GM18505 (cell line): Measurements from ENCODE around the gene DHDH.
"Not testable (repeated sequence)": the region's sequence is repeated elsewhere in the genome, so short reads cannot be mapped to it uniquely, and the experiment has no call there.

ENCODE experiments used
- ATAC-seq: cut with Tn5 transposase; IDR thresholded peaks from one replicate; pipeline ENCODE4 v1.9.1; 2021; ENCODE audit not compliant: unreplicated experiment
- POLR2A ChIP-seq: IDR thresholded peaks from 4 replicates; pipeline ENCODE4 v1.6.1; 2011; ENCODE audit warnings: borderline replicate concordance; ENCODE audit not compliant: insufficient read depth, insufficient read length; ENCODE audit errors: extremely low read depth

Gene DHDH

DNA sequence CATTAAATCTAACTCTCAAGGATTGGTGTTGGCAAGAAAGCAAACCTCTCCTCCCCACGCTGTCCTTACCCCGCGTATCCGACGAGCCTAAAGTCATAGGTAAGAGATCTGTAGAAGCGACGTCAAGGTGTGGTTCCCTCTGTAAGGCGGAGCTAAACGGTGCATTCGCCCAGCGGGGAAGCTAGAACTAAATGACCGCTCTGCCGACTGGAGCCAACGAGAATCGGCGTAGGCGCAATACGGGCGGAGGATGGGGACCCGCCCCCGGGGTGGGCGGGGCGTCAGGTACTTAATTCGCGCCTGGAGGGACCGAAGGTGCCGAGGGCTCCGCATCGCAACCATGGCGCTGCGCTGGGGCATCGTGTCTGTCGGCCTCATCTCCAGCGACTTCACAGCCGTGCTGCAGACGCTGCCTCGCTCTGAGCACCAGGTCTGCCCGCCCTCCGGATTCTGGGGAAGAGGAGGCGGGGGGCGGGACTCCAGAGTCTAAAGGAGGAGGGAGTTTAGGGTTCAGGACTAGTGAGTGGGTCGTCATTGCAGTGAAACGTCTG is at the start of gene DHDH:
Gene DHDH, plus strand, starts transcription at position 318 of the 551 bp plus-strand sequence. Its CDS starts 23 bp downstream, at position 341.
- peak; percentile 36 for TF ChIP-seq POLR2A
- no peak for ATAC-seq

DNA sequence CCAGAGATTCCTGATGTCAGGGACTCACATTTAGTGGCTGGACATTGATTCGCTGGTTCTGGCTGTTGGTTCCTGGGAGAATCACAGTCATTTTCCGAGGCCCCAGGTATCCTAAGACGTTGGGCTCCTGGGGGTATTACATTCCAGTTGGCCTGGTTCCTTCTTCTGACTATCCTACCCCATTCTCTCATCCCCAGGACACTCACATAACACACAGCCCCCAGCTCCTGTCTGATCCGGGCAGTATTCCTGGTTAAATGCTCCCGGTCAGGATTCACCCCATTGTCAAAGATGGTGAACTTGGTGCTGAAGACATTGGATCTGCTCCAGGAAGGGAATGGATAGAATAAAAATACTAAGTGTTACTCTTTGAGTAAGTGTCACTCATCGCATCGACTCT is 49.8 kb upstream of the DHDH start:
- TF ChIP-seq POLR2A, result no peak
- ATAC-seq, result no peak

DNA sequence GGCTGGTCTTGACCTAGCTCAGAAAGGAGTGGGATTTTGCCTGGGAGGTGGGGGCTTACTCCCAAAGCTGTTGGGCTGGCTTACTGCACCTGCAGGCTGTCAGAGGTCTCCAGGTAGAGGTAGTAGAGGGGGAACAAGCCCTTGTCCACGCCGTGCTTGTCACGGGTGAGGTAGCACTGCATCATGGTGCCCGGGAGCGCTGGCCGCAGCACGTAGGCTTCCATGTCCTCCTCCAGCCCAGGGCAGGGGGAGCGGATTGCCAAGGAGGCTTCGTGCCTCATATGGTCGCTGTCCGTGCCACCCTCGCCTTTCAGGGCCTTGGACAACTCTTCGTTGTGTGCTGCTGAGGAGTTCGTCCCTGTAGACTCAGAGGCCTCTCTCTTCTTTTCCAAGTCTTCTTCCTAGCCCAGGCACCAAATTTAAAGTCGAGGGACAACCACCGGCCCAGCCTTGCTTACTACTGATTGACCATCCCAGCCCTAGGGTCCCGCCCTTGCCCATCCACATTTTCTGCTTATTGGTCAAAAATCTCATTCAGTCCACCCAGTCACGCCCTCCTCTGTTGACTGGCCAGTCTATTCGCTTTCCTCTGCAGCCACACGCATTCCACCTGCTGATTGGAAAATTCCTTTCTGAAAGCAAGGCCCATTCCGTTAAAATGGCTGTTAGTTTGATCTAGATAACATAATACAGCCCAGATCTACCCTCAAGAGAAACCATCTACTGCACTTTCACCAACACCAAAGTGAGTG is 45.5 kb upstream of the DHDH start:
- no peak for TF ChIP-seq POLR2A
- no peak for ATAC-seq

DNA sequence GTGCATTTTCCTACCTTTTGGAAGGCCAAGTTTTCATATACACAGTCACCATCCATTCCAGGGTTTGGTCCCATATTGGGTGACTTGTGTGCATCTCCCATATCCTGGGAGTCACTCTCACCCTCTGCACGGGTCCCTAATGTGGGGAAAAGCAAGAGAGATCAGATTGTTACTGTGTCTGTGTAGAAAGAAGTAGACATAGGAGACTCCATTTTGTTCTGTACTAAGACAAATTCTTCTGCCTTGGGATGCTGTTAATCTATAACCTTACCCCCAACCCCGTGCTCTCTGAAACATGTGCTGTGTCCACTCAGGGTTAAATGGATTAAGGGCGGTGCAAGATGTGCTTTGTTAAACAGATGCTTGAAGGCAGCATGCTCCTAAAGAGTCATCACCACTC is 44.0 kb upstream of the DHDH start:
- not testable (repeated sequence) for ATAC-seq

DNA sequence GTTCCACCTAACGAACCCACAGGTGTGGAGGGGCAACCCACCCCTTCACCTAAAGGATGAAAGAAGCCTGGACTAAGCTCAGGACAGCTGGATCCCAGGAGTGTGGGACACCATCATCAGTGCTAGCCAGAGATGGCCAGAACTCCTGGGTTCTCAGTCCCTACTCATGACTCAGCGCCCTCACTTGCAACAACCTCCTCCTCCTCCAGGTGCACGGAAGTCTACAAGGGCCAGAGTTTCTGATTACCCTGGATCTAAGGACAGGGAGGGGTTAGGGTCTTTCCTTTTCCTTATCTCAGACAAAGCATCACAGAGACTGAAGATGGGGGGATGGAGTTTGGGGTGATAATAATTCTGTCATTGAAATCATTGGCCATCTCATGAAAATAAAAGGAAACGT is 42.9 kb upstream of the DHDH start:
- no peak for ATAC-seq
- no peak for TF ChIP-seq POLR2A

DNA sequence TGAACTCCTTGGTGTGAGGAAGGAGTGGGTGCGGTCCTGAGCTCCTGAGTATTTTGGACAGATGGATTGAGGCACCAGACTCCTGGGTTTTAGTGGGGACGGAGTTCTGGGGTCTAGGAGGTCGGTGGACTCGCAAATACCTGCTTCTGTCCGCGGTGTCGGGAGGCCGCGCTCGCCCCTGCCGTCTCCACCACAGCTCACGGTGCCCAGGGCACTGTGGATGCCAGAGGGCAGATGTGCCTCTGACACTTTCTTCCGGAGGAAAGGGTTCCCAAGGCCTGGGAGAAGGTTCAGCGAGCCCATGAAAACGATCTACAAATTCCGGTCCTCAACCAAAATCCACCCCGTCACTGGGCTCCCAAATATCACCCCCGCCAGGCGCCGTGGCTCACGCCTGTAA is 38.3 kb upstream of the DHDH start:
- ATAC-seq, result no peak
- TF ChIP-seq POLR2A, result no peak

DNA sequence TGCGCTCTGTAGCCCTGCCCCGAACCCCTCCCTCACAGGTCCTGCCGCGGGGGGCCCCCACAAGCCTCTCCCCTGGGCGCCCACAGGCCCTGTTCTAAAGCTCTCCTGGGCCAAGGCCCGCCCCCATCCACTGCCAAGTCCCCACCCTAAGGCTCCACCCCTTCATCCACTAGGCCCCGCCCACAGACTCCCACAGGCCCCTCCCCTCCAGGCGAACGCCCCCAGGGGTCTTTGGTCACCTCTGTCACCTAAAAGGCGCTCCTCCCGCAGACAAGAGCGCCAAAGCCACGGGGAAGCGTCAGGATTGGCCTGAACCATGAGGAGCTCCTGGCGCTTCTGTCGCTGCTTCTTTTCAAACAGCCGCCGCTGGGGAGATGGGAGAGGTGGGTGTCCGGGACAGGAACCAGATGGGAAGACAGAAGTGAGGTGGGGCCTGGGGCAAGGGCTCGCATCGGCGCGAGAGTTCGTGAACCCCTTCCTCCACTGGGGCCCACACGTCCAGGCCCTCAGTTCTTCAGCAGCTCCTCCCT is 37.2 kb upstream of the DHDH start:
- ATAC-seq, result no peak
- TF ChIP-seq POLR2A, result no peak

DNA sequence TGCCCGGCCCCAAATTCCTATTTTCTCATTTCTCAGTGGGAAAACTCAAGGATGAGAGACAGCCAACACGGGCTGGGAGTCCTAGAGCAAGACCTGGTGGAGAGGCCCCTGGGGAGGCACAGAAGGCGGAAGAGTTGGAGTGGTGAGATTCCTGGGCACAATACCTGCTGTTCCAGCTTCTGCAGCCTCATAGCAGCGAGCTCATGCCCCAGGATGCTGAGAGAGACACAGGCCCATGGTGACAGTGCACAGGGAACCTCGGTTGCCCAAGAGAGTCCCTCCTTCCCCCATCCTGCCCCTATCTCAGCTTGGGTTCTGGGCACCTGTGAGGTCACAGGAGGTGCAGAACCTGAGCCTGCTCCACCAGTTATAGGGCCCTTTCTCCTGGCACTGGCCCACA is 36.3 kb upstream of the DHDH start:
- ATAC-seq, result no peak
- TF ChIP-seq POLR2A, result no peak

DNA sequence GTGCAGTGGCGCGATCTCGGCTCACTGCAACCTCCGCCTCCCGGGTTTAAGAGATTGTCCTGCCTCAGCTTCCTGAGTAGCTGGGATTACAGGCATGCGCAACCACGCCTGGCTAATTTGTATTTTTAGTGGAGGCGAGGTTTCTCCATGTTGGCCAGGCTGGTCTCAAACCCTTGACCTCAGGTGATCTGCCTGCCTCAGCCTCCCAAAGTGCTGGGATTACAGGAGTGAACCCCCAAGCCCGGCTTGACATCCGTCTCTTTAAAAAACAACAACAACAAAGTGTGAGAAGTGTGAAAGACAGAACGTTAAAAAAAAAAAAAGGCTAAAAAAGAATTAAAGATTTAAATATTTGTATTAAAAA is 34.1 kb upstream of the DHDH start:
- ATAC-seq, result not testable (repeated sequence)

DNA sequence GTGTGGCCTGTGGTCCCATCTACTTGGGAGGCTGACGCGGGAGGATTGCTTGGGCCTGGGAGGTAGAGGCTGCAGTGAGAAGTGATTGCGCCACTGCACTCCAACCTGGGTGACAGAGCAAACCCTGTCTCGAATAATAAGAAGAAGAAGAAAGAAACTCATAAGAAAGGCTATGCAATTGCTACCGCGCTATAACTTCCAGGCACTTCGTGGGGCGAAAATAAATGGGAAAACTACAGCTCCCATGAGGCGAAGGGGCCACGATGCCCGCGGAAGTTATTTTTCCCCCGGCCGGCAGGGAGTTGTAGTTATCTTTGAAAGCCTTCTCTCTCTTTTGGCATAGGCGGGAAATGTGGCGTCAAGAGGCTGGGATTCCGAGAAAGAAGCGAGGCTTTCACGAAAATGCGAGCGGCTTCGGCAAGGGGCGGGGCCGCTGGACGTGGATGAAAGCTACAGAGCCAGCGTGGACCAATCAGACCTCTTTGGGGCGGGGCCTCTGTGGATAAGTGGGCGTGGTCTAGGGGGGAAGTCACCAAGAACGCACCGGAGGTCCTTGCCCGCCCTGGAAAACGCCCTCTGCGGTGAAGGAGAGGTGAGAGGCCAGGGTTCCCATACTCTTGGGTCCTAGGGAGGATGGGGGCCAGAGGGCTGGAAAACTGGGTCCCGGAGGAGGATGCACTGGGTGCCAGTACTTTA is 33.6 kb upstream of the DHDH start, which contains the start of gene NUCB1:
Gene NUCB1, plus strand, starts transcription at position 532 of the 696 bp plus-strand sequence. CDS start 485 bp downstream, outside the sequence.
- peak; percentile 65 for ATAC-seq
- peak; percentile 61 for TF ChIP-seq POLR2A

DNA sequence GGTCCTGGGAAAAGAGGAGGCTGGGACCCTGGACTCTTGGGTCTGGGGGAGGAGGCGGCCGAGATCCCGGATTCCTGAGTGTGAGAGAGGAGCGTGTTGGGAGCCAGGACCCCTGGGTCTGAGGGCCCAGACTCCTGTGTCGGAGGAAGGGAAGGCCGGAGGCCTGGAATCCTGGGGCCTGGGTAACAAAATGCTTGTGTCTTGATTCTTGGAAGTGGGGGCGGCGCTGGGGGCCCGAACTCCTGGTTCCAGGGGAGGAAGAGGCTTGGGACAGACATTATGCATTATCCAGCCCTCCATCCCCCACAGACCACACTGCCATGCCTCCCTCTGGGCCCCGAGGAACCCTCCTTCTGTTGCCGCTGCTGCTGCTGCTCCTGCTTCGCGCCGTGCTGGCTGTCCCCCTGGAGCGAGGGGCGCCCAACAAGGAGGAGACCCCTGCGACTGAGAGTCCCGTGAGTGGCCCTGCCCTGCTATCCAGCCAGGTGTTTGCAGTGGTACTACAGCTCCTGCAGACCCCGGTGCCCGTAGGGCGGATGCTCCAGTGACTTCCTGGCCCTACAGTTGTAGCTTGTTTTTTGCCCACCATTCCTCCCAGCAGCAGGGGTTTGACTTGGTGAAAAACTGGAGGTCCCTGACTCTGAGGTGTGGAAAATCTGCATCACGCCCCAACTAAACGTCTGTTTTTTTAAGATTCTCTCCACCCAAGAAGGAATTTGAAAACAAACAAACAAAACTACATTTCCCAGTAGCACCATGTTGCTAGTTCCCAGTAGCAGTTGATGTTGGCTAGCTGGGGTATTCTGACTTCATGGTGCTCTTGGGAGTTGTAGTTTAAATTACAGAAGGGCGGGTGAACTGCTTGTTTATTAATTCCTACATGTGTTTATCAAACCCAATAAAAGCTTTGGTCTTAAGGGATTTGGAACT is 32.8 kb upstream of the DHDH start:
- TF ChIP-seq POLR2A, result peak; percentile 41
- no peak for ATAC-seq

DNA sequence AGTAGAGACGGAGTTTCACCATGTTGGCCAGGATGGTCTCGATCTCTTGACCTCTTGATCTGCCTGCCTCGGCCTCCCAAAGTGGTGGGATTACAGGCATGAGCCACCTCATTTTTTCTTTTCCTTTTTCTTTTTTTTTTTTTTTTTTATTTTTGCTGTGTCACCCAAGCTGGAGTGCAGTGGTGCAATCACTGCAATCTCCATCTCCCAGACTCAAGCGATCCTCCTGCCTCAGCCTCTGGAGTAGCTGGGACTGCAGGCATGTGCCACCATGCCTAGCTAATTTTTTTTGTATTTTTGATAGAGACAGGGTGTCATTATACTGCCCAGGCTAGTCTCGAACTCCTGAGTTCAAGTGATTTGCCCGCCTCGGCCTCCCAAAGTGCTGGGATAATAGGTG is 31.2 kb upstream of the DHDH start:
- not testable (repeated sequence) for ATAC-seq

DNA sequence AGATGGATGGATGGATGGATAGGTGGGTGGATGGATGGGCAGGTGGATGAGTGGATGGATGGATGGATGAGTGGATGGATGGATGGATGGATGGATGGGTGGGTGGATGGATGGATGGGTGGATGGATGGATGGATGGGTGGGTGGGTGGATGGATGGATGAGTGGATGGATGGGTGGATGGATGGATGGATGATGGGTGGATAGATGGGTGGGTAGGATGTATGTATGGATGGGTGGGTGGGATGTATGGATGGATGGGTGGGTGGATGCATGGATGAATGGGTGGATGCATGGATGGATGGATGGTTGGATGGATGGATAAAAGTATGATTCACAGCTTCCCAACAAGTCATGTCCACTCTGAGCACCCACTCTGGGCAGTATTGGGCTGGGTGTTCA is 29.7 kb upstream of the DHDH start:
- not testable (repeated sequence) for ATAC-seq

DNA sequence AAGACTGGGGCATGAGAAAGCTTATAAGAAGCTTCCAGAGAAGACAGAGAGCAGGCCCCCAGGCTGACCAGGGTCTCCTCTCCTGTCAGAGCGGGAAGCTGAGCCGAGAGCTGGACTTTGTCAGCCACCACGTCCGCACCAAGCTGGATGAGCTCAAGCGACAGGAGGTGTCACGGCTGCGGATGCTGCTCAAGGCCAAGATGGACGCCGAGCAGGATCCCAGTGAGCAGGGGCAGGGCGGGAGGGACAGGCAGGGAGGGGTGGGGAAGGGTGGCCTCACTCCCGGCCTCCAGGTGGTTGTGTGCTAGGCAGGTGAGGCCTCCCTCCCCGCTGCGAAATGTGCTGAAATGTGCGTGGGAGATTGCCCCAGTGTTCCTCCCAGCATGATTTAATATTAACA is 27.8 kb upstream of the DHDH start:
- TF ChIP-seq POLR2A, result no peak
- ATAC-seq, result no peak

DNA sequence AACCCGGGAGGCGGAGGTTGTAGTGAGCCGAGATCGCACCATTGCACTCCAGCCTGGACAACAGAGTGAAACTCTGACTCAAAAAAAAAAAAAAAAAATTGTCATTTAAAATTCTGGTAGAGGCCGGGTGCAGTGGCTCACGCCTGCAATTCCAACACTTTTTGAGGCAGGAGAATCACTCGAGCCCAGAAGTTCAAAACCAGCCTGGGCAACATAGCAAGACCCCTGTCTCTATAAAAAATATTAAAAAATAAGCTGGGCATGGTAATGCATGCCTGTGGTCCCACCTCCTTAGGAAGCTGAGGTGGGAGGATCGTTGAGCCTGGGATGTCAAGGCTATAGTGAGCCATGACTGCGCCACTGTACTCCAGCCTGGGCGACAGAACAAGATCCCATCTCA is 27.2 kb upstream of the DHDH start:
- ATAC-seq, result no peak
- TF ChIP-seq POLR2A, result no peak
